Measurements from ENCODE around the gene STAT5B. TPM values are rescaled to one million over a fixed set of nuclear protein-coding genes. Genes with fewer than 3 reads are reported as not detected.

The STAT5B gene
- total and polyA plus RNA-seq, 9 of the 15 experiments (the other 6 are each of a cell fraction or from before 2014, with no cell fraction given): 20.8 to 176 (median 92.4) TPM

GRCh38 chr17:42322382-42323267 lies 46.4 kb upstream of the STAT5B start (continued):
- TF ChIP-seq THAP12 (CRISPR knock-in tag; IDR thresholded peaks at IDR 0.05): peak; percentile 56; the same call in 1 of the 2 replicates
- TF ChIP-seq BACH1 (tag; IDR thresholded peaks at IDR 0.05): 0 out of 2 replicates have a peak, but pooled peaks have one; percentile 28
- TF ChIP-seq SIX5 (IDR thresholded peaks at IDR 0.05; ENCODE audit: borderline replicate concordance in 1 of 2, insufficient read depth in 1 of 2, low read depth in 1 of 2, low read length in 2 of 2): no peak
- no peak for TF ChIP-seq HDAC6 (IDR thresholded peaks at IDR 0.05; ENCODE audit: low read depth, low read length)
- TF ChIP-seq, protein P1, sequence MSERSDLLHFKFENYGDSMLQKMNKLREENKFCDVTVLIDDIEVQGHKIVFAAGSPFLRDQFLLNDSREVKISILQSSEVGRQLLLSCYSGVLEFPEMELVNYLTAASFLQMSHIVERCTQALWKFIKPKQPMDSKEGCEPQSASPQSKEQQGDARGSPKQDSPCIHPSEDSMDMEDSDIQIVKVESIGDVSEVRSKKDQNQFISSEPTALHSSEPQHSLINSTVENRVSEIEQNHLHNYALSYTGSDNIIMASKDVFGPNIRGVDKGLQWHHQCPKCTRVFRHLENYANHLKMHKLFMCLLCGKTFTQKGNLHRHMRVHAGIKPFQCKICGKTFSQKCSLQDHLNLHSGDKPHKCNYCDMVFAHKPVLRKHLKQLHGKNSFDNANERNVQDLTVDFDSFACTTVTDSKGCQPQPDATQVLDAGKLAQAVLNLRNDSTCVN (CRISPR knock-in tag; IDR thresholded peaks at IDR 0.05): no peak
- no peak for TF ChIP-seq MBD2 (IDR thresholded peaks at IDR 0.05; ENCODE audit: borderline replicate concordance, low read depth)
- peak; percentile 81 for TF ChIP-seq STAG1 (CRISPR knock-in tag; IDR thresholded peaks at IDR 0.05; ENCODE audit: borderline replicate concordance)
- TF ChIP-seq CBX5 (IDR thresholded peaks at IDR 0.05; ENCODE audit: borderline replicate concordance, low read depth): no peak
- TF ChIP-seq POU5F1 (IDR thresholded peaks at IDR 0.05; ENCODE audit: borderline replicate concordance, low read depth, low read length, partially characterized antibody): no peak
- no peak for TF ChIP-seq ZNF165 (CRISPR knock-in tag; IDR thresholded peaks at IDR 0.05; ENCODE audit: borderline replicate concordance)
- no peak for TF ChIP-seq MXD1 (CRISPR knock-in tag; IDR thresholded peaks at IDR 0.05; ENCODE audit: borderline replicate concordance, poor library complexity, severe bottlenecking)
- TF ChIP-seq C11orf30 (IDR thresholded peaks at IDR 0.05; ENCODE audit: low read depth): no peak
- no peak for TF ChIP-seq PHF8 (IDR thresholded peaks at IDR 0.05; ENCODE audit: borderline replicate concordance, low read length)
- TF ChIP-seq ZNF717 (CRISPR knock-in tag; IDR thresholded peaks at IDR 0.05): no peak
- TF ChIP-seq NFIC (IDR thresholded peaks at IDR 0.05): no peak
- TF ChIP-seq HMGN3 (IDR thresholded peaks at IDR 0.05; ENCODE audit: borderline replicate concordance, extremely low read depth, insufficient read length, low read depth, low read length): no peak
- TF ChIP-seq, protein P2, sequence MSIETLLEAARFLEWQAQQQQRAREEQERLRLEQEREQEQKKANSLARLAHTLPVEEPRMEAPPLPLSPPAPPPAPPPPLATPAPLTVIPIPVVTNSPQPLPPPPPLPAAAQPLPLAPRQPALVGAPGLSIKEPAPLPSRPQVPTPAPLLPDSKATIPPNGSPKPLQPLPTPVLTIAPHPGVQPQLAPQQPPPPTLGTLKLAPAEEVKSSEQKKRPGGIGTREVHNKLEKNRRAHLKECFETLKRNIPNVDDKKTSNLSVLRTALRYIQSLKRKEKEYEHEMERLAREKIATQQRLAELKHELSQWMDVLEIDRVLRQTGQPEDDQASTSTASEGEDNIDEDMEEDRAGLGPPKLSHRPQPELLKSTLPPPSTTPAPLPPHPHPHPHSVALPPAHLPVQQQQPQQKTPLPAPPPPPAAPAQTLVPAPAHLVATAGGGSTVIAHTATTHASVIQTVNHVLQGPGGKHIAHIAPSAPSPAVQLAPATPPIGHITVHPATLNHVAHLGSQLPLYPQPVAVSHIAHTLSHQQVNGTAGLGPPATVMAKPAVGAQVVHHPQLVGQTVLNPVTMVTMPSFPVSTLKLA (conservative IDR thresholded peaks at IDR 0.05): peak in 1 of 2 experiments; percentile 54; a peak in 2 of 4 replicates
- TF ChIP-seq ASH1L (IDR thresholded peaks at IDR 0.05; ENCODE audit: borderline replicate concordance, low read depth, partially characterized antibody): no peak
- no peak; the same call in 1 of the 2 replicates for TF ChIP-seq SMARCE1 (IDR thresholded peaks at IDR 0.05)
- TF ChIP-seq TAF7 (tag; IDR thresholded peaks at IDR 0.05): no peak
- TF ChIP-seq CBFB (CRISPR knock-in tag; IDR thresholded peaks at IDR 0.05): no peak

Measured in K562 (cell line).